ENCODE measurements around the gene ZNF587.
"Not testable (repeated sequence)": the region's sequence is repeated elsewhere in the genome, so short reads cannot be mapped to it uniquely, and the experiment has no call there.

Gene ZNF587

DNA sequence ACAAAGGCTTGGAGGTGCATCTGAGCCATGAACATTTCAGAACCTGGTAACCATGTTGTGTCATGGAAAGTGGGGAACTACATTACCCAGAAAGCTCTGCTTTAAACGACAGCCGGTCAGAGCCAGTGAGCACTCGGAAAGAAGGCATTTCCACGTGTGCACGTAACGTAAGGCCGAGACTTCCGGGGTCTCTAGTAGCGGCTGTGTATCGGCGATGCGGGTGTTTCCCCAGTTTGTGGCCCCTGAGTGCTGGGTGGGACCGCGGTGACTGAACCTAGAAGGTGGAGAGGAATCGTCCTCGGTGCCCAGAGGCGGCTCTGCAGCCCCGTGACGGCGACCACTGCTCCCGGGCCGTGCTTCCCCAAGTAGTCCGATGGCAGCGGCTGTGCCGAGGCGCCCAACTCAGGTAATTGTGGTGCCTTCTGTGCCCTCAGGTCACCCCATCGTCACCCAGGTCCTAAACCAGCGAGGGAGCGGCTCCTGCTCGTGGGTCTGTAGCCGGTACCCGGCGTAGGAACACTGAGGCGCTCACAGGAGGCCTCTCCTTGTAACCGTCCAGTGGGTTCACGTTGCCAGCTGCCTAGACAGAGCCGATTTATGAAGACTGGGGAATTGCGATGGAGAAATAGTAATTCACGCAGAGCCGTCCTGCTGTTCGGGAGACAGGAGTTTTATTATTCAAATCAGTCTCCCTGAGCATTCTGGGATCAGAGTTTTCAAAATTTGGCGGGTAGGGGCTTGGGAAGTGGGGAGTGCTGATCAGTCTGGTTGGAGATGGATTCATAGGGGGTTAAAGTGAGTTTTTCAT is at the start of gene ZNF587:
ZNF587 (plus strand) TSS at position 194 of the 808 bp plus-strand sequence; CDS start at position 374, 180 bp downstream.
- Histone ChIP-seq H3K4me3 (ENCODE audit: low read depth in 1 of 2, low read length in 1 of 2) (peak within 1 kb of the TSS; percentile 72 to 75), H3K4me1 (ENCODE audit: control insufficient read depth in 1 of 2, insufficient read depth in 1 of 2, low read depth in 1 of 2, low read length in 1 of 2) (peaks cover 25 to 38% of the 10 kb centered on the region in 2 experiments), H3K27ac (peak within 1 kb of the TSS; percentile 82)
- H3K27me3 ChIP-seq, H3K36me3 ChIP-seq, H3K9me3 ChIP-seq: not testable (repeated sequence)

DNA sequence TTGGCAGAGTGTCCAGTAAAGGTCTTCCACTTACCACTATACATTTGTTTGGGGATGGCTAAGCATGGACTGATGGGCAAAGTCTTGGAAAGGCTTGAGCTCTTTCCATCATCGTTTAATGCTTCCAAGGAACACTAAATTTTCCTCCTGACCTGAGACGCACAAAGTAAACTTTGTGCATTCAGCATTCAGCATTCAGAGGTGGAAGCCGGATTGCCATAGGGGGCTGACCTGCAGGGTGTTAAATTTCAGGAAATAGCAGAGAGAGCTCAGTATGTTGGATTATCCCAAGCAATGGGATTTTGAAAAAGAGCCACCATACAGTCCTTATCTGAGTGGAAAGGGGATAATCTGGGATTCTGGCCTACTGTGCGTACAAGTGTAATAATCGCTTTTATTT is 49.0 kb upstream of the ZNF587 start:
- Histone ChIP-seq H3K4me1 (ENCODE audit: control insufficient read depth in 1 of 2, insufficient read depth in 1 of 2, low read depth in 1 of 2, low read length in 1 of 2) (peaks cover 86 to 89% of the 10 kb centered on the region in 2 experiments), H3K27me3 (no peaks in the 10 kb centered on the region), H3K27ac (peak overlapping the region; percentile 97), H3K9me3 (no peaks in the 10 kb centered on the region), H3K36me3 (peaks cover 7% of the 10 kb centered on the region), H3K4me3 (ENCODE audit: low read depth in 1 of 2, low read length in 1 of 2) (no peak overlapping the region)
- TF ChIP-seq, protein P1, sequence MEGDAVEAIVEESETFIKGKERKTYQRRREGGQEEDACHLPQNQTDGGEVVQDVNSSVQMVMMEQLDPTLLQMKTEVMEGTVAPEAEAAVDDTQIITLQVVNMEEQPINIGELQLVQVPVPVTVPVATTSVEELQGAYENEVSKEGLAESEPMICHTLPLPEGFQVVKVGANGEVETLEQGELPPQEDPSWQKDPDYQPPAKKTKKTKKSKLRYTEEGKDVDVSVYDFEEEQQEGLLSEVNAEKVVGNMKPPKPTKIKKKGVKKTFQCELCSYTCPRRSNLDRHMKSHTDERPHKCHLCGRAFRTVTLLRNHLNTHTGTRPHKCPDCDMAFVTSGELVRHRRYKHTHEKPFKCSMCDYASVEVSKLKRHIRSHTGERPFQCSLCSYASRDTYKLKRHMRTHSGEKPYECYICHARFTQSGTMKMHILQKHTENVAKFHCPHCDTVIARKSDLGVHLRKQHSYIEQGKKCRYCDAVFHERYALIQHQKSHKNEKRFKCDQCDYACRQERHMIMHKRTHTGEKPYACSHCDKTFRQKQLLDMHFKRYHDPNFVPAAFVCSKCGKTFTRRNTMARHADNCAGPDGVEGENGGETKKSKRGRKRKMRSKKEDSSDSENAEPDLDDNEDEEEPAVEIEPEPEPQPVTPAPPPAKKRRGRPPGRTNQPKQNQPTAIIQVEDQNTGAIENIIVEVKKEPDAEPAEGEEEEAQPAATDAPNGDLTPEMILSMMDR (IDR thresholded peaks at IDR 0.05): no peak

DNA sequence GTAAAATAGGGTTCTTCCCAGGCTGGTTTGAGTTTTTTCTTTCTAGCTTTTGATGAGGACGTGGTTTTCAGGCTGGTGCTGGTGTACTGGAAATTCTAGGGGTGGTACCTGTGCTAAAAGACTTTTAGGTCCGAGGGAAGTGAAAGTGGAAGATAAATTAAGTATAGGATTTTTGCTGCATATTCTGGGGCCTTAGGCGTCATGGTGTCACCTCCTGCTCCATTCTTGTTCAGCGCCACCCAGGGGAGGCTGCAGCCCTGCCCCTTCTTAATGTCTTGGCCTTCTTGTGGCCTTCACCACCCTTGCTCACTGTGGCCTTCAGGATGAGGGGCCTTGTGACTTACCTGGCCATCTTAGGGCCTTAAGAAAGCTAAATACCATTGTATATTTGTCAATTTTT is 47.4 kb upstream of the ZNF587 start:
- H3K4me1 ChIP-seq (ENCODE audit: control insufficient read depth in 1 of 2, insufficient read depth in 1 of 2, low read depth in 1 of 2, low read length in 1 of 2): peaks cover 88 to 90% of the 10 kb centered on the region in 2 experiments
- H3K27me3 ChIP-seq: no peaks in the 10 kb centered on the region
- peak overlapping the region; percentile 97 for H3K27ac ChIP-seq

DNA sequence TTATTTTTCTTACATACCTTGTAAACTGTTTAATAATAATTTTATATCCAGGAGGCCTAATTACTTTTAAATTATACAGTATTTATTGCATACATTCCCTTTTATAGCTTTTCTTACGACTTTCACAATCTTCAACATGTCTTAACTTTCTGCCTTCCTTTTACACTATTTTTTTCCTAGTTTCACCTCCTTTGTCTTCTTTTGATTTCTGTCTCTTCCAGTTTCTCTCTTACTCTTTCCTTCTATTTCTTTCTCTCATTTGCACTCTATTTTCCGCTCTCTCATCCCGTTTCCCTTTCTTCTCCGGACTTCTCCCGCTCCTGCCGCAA is 46.4 kb upstream of the ZNF587 start:
- Histone ChIP-seq H3K9me3 (no peaks in the 10 kb centered on the region), H3K4me1 (ENCODE audit: control insufficient read depth in 1 of 2, insufficient read depth in 1 of 2, low read depth in 1 of 2, low read length in 1 of 2) (peaks cover 82 to 86% of the 10 kb centered on the region in 2 experiments), H3K4me3 (ENCODE audit: low read depth in 1 of 2, low read length in 1 of 2) (peak overlapping the region; percentile 65 to 70), H3K27me3 (no peaks in the 10 kb centered on the region), H3K36me3 (peaks cover 12% of the 10 kb centered on the region), H3K27ac (peak overlapping the region; percentile 89)
- TF ChIP-seq, protein P1 (IDR thresholded peaks at IDR 0.05): no peak

More for the DNA sequence above, 47.4 kb upstream of the ZNF587 start:
- TF ChIP-seq, protein P1 (IDR thresholded peaks at IDR 0.05): no peak
- Histone ChIP-seq H3K9me3 (no peaks in the 10 kb centered on the region), H3K4me3 (ENCODE audit: low read depth in 1 of 2, low read length in 1 of 2) (no peak overlapping the region), H3K36me3 (peaks cover 2% of the 10 kb centered on the region)

DNA sequence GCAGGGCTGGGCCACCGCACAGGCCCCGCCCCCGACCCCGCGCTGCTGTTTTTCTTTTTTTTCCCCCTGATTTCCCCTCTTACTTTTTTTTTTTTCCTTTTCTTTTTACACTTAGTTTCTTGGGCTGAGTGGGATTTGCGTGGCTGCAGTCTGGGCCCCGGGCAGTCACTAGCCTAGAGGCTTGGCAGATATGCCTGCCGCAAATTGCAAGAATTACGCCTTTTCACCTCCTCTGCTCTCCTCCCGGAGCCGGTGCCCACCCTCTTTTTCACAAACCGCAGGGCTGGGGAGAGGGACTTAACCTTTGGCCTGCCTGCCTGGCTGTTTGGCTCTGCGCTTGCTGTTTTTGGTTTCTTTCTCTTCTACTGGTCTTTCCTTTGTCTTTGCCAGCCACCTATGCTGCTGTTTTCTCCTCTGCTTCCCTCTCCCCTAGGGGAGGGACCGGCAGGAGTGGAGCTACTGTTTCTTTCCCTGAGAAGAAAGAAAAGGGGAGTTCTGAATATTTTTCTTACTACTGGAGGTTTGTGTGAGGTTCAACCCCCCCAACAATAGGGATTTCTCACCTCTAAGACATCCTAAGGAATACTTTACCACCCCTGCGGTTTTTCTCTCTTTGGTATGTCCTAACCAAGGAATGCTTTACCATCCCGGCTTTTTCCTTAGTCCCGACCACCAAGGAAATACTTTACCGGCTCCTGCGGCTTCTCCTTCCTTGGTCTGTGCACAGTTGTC is 45.9 kb upstream of the ZNF587 start:
- Histone ChIP-seq H3K36me3 (peaks cover 16% of the 10 kb centered on the region), H3K27ac (peak overlapping the region; percentile 89), H3K4me3 (ENCODE audit: low read depth in 1 of 2, low read length in 1 of 2) (peak overlapping the region; percentile 65 to 70), H3K27me3 (no peaks in the 10 kb centered on the region), H3K4me1 (ENCODE audit: control insufficient read depth in 1 of 2, insufficient read depth in 1 of 2, low read depth in 1 of 2, low read length in 1 of 2) (peaks cover 77 to 81% of the 10 kb centered on the region in 2 experiments), H3K9me3 (no peaks in the 10 kb centered on the region)
- TF ChIP-seq, protein P1 (IDR thresholded peaks at IDR 0.05): no peak

DNA sequence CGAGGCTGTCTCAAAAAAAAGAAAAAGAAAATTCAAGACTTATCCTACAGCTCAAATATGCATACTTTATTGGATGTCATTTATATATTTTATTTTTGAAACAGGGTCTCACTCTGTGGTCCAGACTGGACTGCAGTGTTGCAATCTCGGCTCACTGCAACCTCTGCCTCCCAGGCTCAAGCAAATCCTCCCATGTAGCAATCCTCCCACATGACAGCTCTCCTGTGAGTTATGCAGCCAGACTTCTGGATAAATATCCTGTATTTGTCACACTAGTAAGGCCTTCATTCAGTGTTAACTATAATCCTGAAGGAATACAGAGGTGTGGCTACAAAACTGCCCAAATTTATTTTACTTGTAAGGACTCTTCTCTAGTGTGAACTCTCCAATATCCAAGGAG is 42.1 kb upstream of the ZNF587 start:
- TF ChIP-seq, protein P1 (IDR thresholded peaks at IDR 0.05): no peak
- Histone ChIP-seq H3K4me1 (ENCODE audit: control insufficient read depth in 1 of 2, insufficient read depth in 1 of 2, low read depth in 1 of 2, low read length in 1 of 2) (peaks cover 53 to 63% of the 10 kb centered on the region in 2 experiments), H3K36me3 (peaks cover 40% of the 10 kb centered on the region), H3K4me3 (ENCODE audit: low read depth in 1 of 2, low read length in 1 of 2) (no peak overlapping the region), H3K27ac (peak overlapping the region; percentile 46), H3K27me3 (no peaks in the 10 kb centered on the region), H3K9me3 (no peaks in the 10 kb centered on the region)

DNA sequence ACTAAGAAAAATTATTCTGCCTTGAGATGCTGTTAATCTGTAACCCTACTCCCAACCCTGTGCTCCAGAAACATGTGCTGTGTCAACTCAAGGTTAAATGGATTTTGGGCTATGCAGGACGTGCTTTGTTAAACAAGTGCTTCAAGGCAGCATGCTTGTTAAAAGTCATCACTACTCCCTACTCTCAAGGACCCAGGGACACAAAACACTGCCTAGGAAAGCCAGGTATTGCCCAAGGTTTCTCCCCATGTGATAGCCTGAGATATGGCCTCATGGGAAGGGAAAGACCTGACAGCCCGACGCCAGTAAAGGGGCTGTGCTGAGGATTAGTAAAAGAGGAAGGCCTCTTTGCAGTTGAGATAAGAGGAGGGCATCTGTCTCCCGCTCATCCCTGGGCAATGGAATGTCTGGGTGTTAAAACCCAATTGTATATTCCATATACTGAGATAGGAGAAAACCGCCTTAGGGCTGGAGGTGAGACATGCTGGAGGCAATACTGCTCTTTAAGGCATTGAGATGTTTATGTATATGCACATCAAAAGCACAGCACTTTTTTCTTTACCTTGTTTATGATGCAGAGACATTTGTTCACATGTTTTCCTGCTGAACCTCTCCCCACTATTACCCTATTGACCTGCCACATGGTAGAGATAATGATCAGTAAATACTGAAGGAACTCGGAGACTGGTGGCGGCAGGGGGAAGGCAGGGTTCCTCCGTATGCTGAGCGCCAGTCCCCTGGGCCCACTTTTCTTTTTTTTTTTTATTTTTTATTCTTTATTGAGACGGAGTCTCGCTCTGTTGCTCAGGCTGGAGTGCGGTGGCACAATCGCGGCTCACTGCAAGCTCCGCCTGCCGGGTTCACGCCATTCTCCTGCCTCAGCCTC is 39.0 kb upstream of the ZNF587 start:
- H3K9me3 ChIP-seq; H3K4me3 ChIP-seq (ENCODE audit: low read depth in 1 of 2, low read length in 1 of 2); H3K27me3 ChIP-seq: not testable (repeated sequence)
- Histone ChIP-seq H3K4me1 (ENCODE audit: control insufficient read depth in 1 of 2, insufficient read depth in 1 of 2, low read depth in 1 of 2, low read length in 1 of 2) (peaks cover 47 to 57% of the 10 kb centered on the region in 2 experiments), H3K27ac (peak overlapping the region; percentile 28), H3K36me3 (peaks cover 40% of the 10 kb centered on the region)
